Kasumi-1 (cell line): Measurements from ENCODE around the gene CAPN11.

Experiments
- DNase-seq, 2 experiments: peaks; one replicate each; lab custom pipeline; 2025; lab: John Stamatoyannopoulos, UW

Gene CAPN11

GRCh38 chr6:44214307-44214706, 55.7 kb downstream of the CAPN11 start:
- no peak for DNase-seq

GRCh38 chr6:44216677-44217331, 58.2 kb downstream of the CAPN11 start, which contains the start of gene MYMX:
Gene MYMX (plus strand): TSS chr6:44216926. CDS start chr6:44217472, 546 bp downstream.
- DNase-seq = no peak

- no peak for DNase-seq
Observed at GRCh38 chr6:44217332-44218143, 58.9 kb downstream of the CAPN11 start.

GRCh38 chr6:44219053-44219814, 60.6 kb downstream of the CAPN11 start:
- peak; percentile 42 to 54 for DNase-seq

DNA sequence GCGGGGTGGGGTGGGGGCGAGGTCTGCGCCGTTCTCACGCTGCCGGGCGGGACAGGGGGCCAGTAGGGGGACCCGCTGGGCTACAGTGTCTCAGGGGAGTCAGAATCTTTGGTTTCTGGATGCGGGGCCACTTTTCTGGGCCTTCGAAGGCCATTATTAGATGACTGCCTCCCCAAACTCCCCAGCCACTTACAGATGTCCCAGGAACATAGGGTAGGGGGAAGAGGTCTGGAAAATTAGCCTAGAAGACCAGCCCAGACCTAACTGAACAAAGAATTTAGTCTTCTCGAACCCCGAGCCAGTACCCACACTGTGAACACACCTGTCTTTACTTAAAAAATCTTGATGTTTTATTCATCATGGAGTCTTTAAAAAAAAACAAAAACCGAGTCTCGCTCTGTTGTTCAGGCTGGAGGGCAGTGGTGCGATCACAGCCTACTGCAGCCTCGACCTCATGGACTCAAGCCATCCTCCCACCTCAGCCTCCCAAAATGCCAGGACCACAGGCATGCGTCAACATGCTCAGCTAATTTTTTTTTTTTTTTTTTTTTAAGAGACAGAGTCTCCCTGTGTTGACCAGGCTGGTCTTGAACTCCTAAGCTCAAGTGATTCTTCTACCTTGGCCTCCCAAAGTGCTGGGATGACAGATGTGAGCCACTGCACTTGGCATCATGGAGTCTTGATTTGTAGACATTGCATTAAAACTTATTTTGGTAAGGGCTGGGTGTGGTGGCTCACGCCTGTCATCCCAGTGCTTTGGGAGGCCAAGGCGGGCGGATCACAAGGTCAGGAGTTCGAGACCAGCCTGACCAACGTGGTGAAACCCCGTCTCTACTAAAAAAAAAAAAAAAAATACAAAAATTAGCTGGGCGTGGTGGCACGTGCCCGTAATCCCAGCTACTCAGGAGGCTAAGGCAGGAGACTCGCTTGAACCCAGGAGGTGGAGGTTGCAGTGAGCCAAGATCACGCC, 61.5 kb downstream of the CAPN11 start:
- DNase-seq = no peak

DNA sequence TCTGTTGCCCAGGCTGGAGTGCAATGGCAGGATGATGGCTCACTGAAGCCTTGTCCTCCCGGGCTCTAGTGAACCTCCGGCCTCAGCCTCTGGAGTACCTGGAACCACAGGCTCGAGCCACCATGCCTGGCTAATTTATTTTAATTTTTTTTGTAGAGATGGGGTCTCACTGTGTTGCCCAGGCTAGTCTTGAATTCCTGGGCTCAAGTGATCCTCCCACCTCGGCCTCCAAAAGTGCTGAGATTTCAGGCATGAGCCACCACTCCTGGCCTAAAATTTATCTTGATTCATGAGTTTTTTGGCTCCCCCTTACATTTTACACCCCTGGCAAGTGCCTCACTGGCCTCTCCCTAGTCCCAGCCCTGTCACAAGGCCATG, 62.3 kb downstream of the CAPN11 start:
- DNase-seq = no peak

GRCh38 chr6:44221291-44221960, 62.8 kb downstream of the CAPN11 start:
- DNase-seq = peak; percentile 69 to 76

- DNase-seq = no peak
Observed at GRCh38 chr6:44221961-44222335, 63.3 kb downstream of the CAPN11 start.

- peak; percentile 42 to 43 for DNase-seq
Observed at GRCh38 chr6:44222486-44223318, 64.1 kb downstream of the CAPN11 start.

DNA sequence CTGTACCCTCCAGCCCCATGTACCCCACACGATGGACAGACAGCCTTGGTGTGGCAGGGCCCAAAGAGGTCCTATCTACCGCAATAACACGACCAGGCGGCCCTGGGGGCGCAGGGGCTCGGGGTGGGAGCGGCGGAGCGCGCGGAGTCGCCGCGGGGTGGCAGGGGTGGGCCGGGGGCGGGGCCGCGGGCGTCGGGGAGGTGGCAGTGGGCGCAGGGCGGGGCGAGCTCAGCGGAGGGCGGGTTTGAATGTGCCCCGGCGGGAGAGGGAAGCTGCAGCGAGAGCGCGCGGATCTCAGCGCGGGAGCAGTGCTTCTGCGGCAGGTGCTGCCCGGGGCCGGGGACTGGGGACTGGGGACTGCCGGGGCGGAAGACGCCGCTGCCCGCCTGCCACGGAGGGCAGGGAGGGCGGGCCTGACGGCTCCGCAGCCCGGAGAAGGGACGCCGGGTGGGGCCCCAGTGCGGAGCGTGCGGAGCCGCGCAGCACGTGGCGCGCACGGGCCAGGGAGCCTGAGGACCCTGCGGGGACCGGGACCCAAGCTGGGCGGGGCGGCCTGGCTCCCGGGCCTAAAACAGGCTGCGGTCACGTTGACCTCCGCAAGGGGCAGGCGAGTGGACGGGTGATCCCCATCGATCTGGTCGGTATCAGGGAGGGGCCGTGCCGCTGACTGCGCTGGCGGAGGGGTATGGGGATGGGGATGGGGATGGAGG, 64.9 kb downstream of the CAPN11 start, which contains the start of gene SLC29A1:
Gene SLC29A1 (plus strand): TSS at position 277 of the 710 bp plus-strand sequence. CDS start 3,719 bp downstream, outside the sequence.
- peak; percentile 60 to 69 for DNase-seq

DNA sequence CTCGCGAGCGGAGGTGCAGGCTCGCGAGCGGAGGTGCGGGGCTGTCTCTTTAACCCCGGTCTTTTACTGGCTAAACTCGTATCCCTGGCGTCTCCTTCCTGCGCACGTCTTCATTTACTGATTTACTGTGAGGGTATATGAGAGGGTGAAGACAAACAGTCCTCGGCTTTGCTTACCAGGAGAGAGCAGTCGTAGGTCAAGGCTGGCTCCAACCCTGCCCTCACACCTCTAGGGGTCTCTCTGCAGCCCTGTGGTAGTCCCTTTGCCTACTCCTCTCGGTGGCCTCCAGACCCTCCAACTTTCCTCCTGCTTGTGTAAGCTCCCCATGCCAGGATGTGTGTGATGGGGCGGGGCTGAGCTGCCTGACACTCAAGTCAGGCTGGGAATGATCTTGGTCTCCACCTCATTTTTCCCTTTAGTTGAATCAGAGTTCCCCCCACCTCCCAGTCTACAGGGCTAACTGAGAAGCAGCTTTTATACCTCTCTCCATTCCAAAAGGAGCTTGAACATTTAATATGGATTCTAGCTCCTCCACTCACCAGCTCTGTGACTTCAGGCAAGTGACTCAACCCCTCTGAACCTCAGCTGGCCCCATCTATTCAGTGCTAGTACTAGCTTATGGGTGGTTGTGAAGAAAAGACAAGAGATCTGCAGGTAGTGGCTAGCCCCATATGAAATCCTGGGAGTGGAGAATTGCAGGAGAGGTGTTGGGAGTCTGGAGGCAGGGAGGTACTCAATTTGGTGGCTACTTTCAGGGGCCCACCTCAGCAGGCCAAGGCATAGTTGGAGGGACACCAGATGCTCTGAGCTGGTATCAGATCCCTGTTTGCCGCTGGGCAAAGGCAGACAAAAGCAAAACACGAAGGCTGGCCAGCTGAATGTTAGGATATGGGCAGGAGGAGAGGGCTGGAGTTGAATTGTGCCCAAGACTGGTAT, 65.7 kb downstream of the CAPN11 start:
- DNase-seq = peak; percentile 29 to 52

- no peak for DNase-seq
Observed at GRCh38 chr6:44224965-44225305, 66.3 kb downstream of the CAPN11 start.

DNA sequence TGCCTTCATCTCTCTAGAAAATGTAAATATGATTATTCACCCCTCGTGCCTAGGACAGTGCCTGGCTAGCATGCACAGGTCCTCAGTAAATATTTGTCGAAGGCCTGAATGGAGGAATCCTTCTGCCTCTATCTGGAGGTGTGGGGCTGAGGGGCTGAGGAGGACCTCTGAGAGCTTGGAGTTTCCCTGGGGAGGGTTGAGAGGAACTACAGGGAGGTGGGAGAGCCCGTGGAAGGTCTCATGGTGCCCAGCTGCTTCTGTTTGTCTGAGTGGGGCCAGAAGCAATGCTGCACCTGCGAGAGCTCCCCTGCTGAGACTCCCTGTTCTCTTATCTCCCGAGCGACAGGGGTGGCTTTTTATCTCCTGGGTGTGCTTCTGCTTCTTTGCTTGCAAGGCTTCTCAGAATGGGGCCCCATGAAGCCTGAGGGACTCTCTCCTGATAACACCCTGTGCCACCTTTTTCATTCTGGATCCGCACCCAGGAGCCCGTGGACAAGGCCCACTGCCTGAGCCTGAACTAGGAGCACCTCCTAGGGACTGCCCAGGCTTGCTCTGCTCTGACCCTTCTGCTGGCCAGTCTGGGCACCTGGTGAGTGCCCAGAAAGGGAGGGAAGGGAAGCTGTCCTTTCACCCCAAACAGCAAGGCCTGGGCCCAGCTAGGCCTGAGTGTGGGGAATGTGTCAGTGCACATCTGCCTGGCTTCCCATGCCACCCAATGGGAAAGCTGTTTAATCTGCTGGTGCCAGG, 67.1 kb downstream of the CAPN11 start:
- DNase-seq = no peak

- DNase-seq = peak in 1 of 2 experiments; percentile 18
Observed at GRCh38 chr6:44226368-44227147, 67.9 kb downstream of the CAPN11 start.

DNA sequence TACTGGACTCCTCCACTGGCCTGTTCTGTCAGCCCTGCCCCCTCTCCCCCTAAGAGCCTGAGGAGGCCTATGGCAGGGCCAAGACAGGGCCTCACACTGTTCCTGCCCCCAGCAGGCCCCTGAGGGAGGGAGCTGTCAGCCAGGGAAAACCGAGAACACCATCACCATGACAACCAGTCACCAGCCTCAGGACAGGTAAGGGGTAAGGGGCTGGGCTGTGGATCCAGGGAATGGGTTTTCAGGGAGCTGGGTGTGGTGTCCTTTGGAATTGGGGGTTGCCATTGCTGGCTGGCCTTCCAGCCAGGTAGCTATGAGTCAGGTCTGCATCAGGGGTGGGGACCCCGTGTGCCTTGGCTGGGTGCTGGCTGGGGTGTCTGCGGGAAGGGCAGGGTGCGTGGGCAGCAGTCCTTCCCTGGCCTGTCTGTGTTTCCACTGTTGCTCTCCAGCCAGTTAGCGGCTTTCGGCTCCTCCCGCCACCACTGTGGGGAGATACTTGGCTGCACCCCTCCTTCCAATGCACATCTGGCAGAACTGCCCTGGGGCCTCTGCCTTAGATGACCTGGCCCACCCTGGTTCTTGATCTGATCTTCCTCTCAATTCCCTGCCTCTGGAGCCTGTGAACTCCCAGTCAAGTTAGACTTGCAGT, 68.7 kb downstream of the CAPN11 start:
- DNase-seq = no peak

DNA sequence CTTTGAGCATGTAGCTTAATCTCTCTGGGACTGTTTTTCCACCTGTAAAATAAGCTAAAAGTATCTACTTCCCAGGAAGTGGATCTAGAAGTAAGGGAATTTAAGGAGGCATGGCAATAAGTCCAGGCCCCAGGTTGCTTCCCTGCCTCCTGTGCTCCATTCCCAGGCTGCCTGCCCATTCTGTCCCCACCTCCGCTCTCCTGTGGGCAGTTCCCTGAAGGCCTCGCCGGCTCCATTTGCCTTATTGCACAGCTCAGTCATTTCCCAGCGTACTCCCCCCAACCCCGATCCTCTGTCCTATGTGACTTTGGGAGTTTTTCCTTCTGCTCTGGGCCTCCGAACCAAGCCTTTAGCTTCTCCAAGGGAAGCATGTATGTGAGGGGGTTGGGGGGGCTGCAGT, 69.4 kb downstream of the CAPN11 start:
- DNase-seq = no peak
